Testis (tissue), 2 donors: ENCODE results near the gene RPS27L.

Experiments used
- POLR2A ChIP-seq: fragments of 450-650 bp; IDR thresholded peaks from one replicate; pipeline ENCODE4 v1.6.1; 2017; ENCODE audit warnings: antibody characterized with exemption, mild to moderate bottlenecking, moderate library complexity
- TF ChIP-seq, protein P1 (sequence below), 3 experiments: fragments of 450-650 bp in 2 of 3; fragments of 200-600 bp in 1 of 3; sonication (generic) in 1 of 3; IDR thresholded peaks; one replicate each; pipeline ENCODE4 v1.5.1; 2016 to 2019; ENCODE audit warnings: antibody characterized with exemption in 3 of 3, mild to moderate bottlenecking in 2 of 3, moderate library complexity in 1 of 3

DNA sequence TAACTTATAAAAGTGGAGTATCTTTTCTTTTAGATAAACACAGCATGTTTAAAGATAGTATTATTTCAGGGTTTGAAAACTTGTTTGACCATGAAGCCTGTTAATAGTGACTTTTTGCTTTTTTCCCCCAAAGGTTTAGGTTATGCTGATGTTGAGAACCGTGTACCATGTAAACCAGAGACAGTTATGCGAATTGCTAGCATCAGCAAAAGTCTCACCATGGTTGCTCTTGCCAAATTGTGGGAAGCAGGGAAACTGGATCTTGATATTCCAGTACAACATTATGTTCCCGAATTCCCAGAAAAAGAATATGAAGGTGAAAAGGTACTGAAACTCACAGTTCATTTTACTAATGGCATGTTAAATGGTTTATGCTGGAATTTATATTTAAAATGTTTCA is 30.6 kb downstream of the RPS27L start:
- TF ChIP-seq, protein P1, sequence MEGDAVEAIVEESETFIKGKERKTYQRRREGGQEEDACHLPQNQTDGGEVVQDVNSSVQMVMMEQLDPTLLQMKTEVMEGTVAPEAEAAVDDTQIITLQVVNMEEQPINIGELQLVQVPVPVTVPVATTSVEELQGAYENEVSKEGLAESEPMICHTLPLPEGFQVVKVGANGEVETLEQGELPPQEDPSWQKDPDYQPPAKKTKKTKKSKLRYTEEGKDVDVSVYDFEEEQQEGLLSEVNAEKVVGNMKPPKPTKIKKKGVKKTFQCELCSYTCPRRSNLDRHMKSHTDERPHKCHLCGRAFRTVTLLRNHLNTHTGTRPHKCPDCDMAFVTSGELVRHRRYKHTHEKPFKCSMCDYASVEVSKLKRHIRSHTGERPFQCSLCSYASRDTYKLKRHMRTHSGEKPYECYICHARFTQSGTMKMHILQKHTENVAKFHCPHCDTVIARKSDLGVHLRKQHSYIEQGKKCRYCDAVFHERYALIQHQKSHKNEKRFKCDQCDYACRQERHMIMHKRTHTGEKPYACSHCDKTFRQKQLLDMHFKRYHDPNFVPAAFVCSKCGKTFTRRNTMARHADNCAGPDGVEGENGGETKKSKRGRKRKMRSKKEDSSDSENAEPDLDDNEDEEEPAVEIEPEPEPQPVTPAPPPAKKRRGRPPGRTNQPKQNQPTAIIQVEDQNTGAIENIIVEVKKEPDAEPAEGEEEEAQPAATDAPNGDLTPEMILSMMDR (IDR thresholded peaks at IDR 0.05), result no peak
- TF ChIP-seq POLR2A, result no peak
